Measurements from ENCODE around the gene CTSW.

- peak in 1 of 2 donors; percentile 89 for TF ChIP-seq POLR2A (IDR thresholded peaks at IDR 0.05)
- TF ChIP-seq, protein P1, sequence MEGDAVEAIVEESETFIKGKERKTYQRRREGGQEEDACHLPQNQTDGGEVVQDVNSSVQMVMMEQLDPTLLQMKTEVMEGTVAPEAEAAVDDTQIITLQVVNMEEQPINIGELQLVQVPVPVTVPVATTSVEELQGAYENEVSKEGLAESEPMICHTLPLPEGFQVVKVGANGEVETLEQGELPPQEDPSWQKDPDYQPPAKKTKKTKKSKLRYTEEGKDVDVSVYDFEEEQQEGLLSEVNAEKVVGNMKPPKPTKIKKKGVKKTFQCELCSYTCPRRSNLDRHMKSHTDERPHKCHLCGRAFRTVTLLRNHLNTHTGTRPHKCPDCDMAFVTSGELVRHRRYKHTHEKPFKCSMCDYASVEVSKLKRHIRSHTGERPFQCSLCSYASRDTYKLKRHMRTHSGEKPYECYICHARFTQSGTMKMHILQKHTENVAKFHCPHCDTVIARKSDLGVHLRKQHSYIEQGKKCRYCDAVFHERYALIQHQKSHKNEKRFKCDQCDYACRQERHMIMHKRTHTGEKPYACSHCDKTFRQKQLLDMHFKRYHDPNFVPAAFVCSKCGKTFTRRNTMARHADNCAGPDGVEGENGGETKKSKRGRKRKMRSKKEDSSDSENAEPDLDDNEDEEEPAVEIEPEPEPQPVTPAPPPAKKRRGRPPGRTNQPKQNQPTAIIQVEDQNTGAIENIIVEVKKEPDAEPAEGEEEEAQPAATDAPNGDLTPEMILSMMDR (IDR thresholded peaks at IDR 0.05): no peak
Measured at GRCh38 chr11:65873318-65874156, 6.1 kb upstream of the CTSW start.

Measured in thyroid gland (tissue), 4 donors.